Activated CD8-positive, alpha-beta T cell treated with anti-CD3 and anti-CD28 coated beads for 36 hours (primary cell): ENCODE data around the gene NDRG4. TPM values are rescaled to one million over a fixed set of nuclear protein-coding genes. Genes with fewer than 3 reads are reported as not detected.

Source experiments
- ATAC-seq: fragments of 200-7000 bp; cut with Tn5 transposase; one replicate; pipeline ENCODE4 v1.10.0; 2021; ENCODE audit warnings: mild to moderate bottlenecking, moderate library complexity
- CTCF ChIA-PET: fragments of 350-600 bp; sonication (Branson Sonifier 250); formaldehyde crosslinking; loops from one replicate; lab custom pipeline; 2021; ENCODE audit warnings: antibody characterized with exemption; lab: Charles Lee
- POLR2A ChIA-PET: fragments of 350-600 bp; sonication (Branson Sonifier 250); formaldehyde crosslinking; loops from one replicate; lab custom pipeline; 2021; ENCODE audit warnings: antibody characterized with exemption; lab: Charles Lee
- DNase-seq: peaks from one replicate; pipeline ENCODE4 v3.0.0-alpha.2; 2020
- H3K27ac Mint-ChIP-seq: one replicate; pipeline ENCODE4 v1.8.0; 2021; ENCODE audit warnings: mild to moderate bottlenecking, mixed read lengths
- H3K27me3 Mint-ChIP-seq: one replicate; pipeline ENCODE4 v1.8.0; 2021; ENCODE audit warnings: mixed read lengths
- H3K36me3 Mint-ChIP-seq: one replicate; pipeline ENCODE4 v1.8.0; 2021; ENCODE audit warnings: low read depth, mixed read lengths
- H3K4me1 Mint-ChIP-seq: one replicate; pipeline ENCODE4 v1.8.0; 2021; ENCODE audit warnings: low read depth, mixed read lengths
- H3K4me3 Mint-ChIP-seq: one replicate; pipeline ENCODE4 v1.8.0; 2021; ENCODE audit warnings: mild to moderate bottlenecking, moderate library complexity, mixed read lengths
- H3K9me3 Mint-ChIP-seq: one replicate; pipeline ENCODE4 v1.8.0; 2021; ENCODE audit warnings: mixed read lengths
- intact Hi-C: fragments of 100-400 bp; cut with micrococcal nuclease; formaldehyde crosslinking; loops from one replicate; pipeline ENCODE4 v1.10.0; 2022
- total RNA-seq, 2 experiments: library from RNA; stranded (reverse); gene quantifications; one replicate each; pipeline ENCODE4 v1.2.3, GENCODE V29; 2021
- TF ChIP-seq, protein P1 (sequence below): fragments of 200-600 bp; IDR thresholded peaks from one replicate; pipeline ENCODE4 v1.8.0; 2022; ENCODE audit warnings: antibody characterized with exemption, mild to moderate bottlenecking

NDRG4 gene
- total RNA-seq, 2 experiments from 2014 or later: 1.3 to 1.6 TPM

DNA sequence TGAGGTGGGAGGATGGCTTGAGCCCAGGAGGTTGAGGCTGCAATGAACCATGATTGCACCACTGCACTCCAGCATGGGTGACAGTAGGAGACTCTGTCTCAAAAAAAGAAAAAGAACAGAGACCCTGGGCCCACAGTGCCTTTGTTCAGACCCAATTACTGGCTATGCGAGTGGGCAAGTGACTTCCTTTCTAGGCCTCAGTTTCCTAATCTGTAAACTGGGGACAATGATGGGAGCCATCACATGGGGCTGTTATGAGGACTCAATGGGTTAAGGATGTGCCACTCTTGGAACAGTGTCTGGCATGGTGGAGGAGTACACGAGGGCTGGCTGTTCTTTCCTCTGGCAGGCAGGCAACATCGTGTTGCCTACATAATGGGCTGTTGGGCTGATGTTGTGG is 47.3 kb upstream of the NDRG4 start:
- TF ChIP-seq, protein P1, sequence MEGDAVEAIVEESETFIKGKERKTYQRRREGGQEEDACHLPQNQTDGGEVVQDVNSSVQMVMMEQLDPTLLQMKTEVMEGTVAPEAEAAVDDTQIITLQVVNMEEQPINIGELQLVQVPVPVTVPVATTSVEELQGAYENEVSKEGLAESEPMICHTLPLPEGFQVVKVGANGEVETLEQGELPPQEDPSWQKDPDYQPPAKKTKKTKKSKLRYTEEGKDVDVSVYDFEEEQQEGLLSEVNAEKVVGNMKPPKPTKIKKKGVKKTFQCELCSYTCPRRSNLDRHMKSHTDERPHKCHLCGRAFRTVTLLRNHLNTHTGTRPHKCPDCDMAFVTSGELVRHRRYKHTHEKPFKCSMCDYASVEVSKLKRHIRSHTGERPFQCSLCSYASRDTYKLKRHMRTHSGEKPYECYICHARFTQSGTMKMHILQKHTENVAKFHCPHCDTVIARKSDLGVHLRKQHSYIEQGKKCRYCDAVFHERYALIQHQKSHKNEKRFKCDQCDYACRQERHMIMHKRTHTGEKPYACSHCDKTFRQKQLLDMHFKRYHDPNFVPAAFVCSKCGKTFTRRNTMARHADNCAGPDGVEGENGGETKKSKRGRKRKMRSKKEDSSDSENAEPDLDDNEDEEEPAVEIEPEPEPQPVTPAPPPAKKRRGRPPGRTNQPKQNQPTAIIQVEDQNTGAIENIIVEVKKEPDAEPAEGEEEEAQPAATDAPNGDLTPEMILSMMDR: no peak
- ATAC-seq: no peak
- DNase-seq: no peak
- no peaks in the 10 kb centered on the region for H3K36me3 Mint-ChIP-seq
- H3K27ac Mint-ChIP-seq: no peak overlapping the region
- H3K4me1 Mint-ChIP-seq: no peaks in the 10 kb centered on the region
- intact Hi-C loops: no loop called here
- no peak overlapping the region for H3K4me3 Mint-ChIP-seq
- ChIA-PET POLR2A (no interaction called here), CTCF (interaction anchor here (2.6 kb wide), 1 partner anchor 116 kb away, joined by 11 read pairs; no protein-coding TSS in a partner anchor)
- H3K9me3 Mint-ChIP-seq: no peaks in the 10 kb centered on the region
- peaks cover 9% of the 10 kb centered on the region for H3K27me3 Mint-ChIP-seq

DNA sequence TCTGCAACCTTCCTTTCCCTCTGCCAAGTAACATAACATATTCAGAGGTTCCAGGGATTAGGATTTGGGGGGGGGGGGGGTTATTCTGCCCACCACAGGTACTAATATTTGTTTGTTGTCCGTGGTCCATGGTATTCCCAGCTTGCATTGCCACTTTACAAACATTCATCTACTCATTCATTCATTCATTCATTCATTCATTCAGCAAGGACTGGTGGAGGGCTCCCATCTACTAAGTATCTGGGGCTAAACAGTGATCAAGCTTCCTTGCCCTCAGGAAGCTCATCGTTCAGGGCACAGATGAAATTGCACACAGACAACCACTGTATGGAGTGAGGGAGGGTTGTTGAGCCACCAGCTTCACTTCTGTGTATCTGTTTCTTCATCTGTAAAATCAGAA is 45.8 kb upstream of the NDRG4 start:
- Mint-ChIP-seq H3K27ac (no peak overlapping the region), H3K9me3 (no peaks in the 10 kb centered on the region)

DNA sequence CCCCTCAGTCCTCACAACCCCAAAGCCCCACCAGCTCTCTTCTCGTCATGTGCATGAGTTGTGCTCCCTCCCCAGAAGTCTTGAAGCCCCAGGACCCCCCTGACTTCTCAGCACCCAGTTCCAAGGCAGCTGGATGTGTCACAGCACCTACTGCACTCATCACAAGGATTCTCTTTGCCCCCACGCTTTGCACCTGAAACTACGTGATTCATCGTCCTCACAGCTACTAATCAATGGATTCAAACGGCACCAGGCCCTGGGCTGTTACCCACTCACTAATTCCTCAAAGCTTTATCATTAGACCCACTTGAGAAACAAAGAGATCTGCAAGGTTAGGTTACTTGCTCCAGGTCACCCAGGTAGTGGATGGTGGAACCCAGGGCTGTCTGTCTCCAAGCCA is 45.1 kb upstream of the NDRG4 start:
- TF ChIP-seq, protein P1: no peak
- ChIA-PET POLR2A (interaction anchor here (0.6 kb wide), 1 partner anchor 261 kb away, joined by 3 read pairs; no protein-coding TSS in a partner anchor), CTCF (interaction anchor here (0.9 to 1.3 kb wide), 2 partner anchors 19 to 118 kb away, joined by 3 to 8 read pairs; no protein-coding TSS in a partner anchor)
- H3K36me3 Mint-ChIP-seq: no peaks in the 10 kb centered on the region
- peaks cover 5% of the 10 kb centered on the region for H3K27me3 Mint-ChIP-seq
- no peak overlapping the region for H3K27ac Mint-ChIP-seq
- no peak overlapping the region for H3K4me3 Mint-ChIP-seq
- no peaks in the 10 kb centered on the region for H3K9me3 Mint-ChIP-seq
- peaks cover 8% of the 10 kb centered on the region for H3K4me1 Mint-ChIP-seq
- ATAC-seq (no peak), DNase-seq (no peak)
- intact Hi-C loops: no loop called here

More for the DNA sequence above, 45.8 kb upstream of the NDRG4 start:
- intact Hi-C loops: no loop called here
- no peak for DNase-seq
- TF ChIP-seq, protein P1: no peak
- H3K4me3 Mint-ChIP-seq: no peak overlapping the region
- peaks cover 2% of the 10 kb centered on the region for H3K4me1 Mint-ChIP-seq
- no peak for ATAC-seq
- ChIA-PET POLR2A (no interaction called here), CTCF (interaction anchor here (0.9 to 1.3 kb wide), 2 partner anchors 18 to 118 kb away, joined by 3 to 8 read pairs; no protein-coding TSS in a partner anchor)
- H3K27me3 Mint-ChIP-seq: peaks cover 9% of the 10 kb centered on the region
- H3K36me3 Mint-ChIP-seq: no peaks in the 10 kb centered on the region

DNA sequence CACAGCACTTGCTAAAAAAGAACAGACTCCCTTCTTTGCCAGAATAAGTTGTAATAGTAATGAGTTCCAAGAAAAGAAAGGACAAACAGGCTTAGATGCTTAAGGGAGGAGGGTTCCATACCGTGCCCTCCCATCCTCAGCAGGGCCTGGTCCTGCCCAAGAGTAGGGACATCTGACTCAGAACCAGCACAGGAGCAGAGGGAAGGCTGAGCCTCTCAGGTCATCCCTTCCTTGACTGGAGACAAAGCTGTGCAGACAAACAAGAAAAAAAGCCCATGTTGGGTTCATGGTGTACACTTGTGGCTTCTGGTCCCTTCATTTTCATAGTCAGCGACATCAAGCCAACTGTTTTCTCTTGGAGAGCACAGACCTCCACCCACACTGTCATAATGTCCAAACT is 44.2 kb upstream of the NDRG4 start:
- TF ChIP-seq, protein P1: no peak
- H3K4me1 Mint-ChIP-seq: peaks cover 8% of the 10 kb centered on the region
- H3K4me3 Mint-ChIP-seq: no peak overlapping the region
- DNase-seq: no peak
- H3K27me3 Mint-ChIP-seq: peaks cover 5% of the 10 kb centered on the region
- ChIA-PET POLR2A (no interaction called here), CTCF (no interaction called here)
- H3K27ac Mint-ChIP-seq: no peak overlapping the region
- intact Hi-C loops: no loop called here
- H3K9me3 Mint-ChIP-seq: no peaks in the 10 kb centered on the region
- H3K36me3 Mint-ChIP-seq: no peaks in the 10 kb centered on the region
- no peak for ATAC-seq

DNA sequence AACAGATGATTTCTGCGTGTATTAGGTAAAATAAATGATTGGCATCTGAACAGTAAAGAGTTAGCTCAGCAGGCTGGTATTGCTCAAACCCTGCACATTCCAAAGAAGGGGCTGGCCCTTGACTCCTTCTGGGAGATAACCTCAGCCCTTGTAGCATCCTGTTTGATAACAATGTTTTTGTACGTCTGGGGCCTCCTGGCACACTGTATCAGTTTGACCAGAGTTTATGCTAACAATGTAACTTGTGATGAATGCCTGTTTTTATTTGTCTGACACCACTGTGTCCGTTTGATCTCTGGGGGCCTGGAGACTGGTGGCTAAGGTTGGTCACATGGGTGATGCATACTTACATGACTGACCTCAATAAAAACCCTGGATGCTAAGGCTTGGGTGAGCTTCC is 43.8 kb upstream of the NDRG4 start:
- DNase-seq (no peak), ATAC-seq (no peak)
- Mint-ChIP-seq H3K27ac (no peak overlapping the region), H3K4me1 (peaks cover 8% of the 10 kb centered on the region), H3K36me3 (no peaks in the 10 kb centered on the region), H3K27me3 (peaks cover 5% of the 10 kb centered on the region), H3K9me3 (no peaks in the 10 kb centered on the region), H3K4me3 (no peak overlapping the region)
- ChIA-PET CTCF (no interaction called here), POLR2A (no interaction called here)
- intact Hi-C loops: no loop called here
- TF ChIP-seq, protein P1: no peak
